ENCODE results near the gene SGCB. TPM values are rescaled to one million over a fixed set of nuclear protein-coding genes. Genes with fewer than 3 reads are reported as not detected.

SGCB gene
- total RNA-seq, 1 donor from 2014 or later, result 29.9 TPM

DNA sequence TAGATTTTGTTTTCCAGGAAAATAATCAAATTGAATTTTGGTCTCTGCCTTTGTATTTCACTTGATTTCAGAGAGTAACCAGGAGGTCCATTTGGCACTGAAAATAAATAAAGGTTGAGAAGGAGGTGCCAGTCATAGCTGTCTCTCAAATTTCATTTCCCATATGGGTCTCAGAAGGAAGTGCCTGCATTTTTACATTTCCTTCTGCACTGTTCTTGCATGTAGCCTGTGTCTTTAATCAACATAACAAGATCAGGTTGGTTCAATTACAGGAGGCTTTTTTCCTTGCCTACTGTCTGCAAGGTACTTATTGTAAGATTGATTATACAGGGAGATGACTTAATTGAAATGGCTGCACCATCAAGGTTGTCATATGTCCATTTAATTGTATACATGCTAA lies 33.7 kb downstream of the SGCB start:
- Mint-ChIP-seq H3K27ac (ENCODE audit: unreplicated experiment) (no peak overlapping the region), H3K36me3 (ENCODE audit: low read depth) (peaks cover 3% of the 10 kb centered on the region), H3K4me1 (no peaks in the 10 kb centered on the region), H3K9me3 (peaks cover 1% of the 10 kb centered on the region), H3K27me3 (ENCODE audit: low read depth) (no peaks in the 10 kb centered on the region), H3K4me3 (no peak overlapping the region)
- no peak for DNase-seq (ENCODE audit: low read depth, low spot score)
- no peak for TF ChIP-seq CTCF (conservative IDR thresholded peaks at IDR 0.05)

GRCh38 chr4:52001616-52002015 lies 36.5 kb downstream of the SGCB start:
- no peak for TF ChIP-seq CTCF (conservative IDR thresholded peaks at IDR 0.05)
- no peak overlapping the region for H3K4me3 Mint-ChIP-seq
- no peaks in the 10 kb centered on the region for H3K4me1 Mint-ChIP-seq
- H3K27ac Mint-ChIP-seq (ENCODE audit: unreplicated experiment), result no peak overlapping the region
- no peaks in the 10 kb centered on the region for H3K9me3 Mint-ChIP-seq
- no peaks in the 10 kb centered on the region for H3K27me3 Mint-ChIP-seq (ENCODE audit: low read depth)
- peaks cover 3% of the 10 kb centered on the region for H3K36me3 Mint-ChIP-seq (ENCODE audit: low read depth)
- no peak for DNase-seq (ENCODE audit: low read depth, low spot score)

DNA sequence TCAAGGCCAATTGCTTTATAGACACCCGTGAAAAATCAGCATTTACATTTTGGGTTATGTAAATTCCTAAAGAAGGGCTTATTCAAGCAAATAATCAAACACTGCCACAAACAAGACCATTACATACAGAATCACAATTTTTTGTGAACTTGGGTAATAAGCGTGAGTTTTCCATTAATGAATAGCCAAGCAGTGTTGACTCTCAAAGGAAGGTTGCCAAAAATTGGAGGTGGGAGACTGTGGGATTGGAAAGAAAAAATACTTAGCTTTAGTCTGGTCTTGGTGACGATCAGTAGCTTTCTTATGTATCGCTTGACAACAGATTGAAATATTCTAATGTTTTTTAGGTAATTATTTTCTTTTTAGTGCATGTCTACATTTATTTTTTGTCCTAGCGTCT lies 38.8 kb downstream of the SGCB start:
- Mint-ChIP-seq H3K9me3 (no peaks in the 10 kb centered on the region), H3K27ac (ENCODE audit: unreplicated experiment) (no peak overlapping the region)

DNA sequence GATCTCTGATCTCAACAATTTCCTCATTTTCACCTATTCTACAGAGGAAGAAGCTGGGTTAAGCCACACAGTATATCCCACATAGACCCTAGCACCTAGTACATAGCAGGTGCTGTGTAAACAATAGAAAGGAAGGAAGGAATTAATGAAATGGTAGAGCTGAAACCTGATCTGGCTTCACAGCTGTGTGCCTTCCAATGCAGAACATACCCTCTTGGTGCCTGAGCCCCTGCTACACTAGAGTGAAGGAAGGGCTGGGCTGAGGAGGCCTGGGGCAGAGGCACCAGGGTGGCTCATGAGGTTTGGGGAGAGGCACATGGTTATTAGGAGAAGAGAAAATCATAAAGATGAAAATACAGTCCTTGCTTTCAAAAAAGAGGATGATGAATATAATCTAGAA lies 39.3 kb downstream of the SGCB start:
- Mint-ChIP-seq H3K9me3 (no peaks in the 10 kb centered on the region), H3K27me3 (ENCODE audit: low read depth) (no peaks in the 10 kb centered on the region), H3K4me1 (no peaks in the 10 kb centered on the region), H3K27ac (ENCODE audit: unreplicated experiment) (peak overlapping the region; percentile 32), H3K36me3 (ENCODE audit: low read depth) (no peaks in the 10 kb centered on the region), H3K4me3 (no peak overlapping the region)
- no peak for TF ChIP-seq CTCF (conservative IDR thresholded peaks at IDR 0.05)
- DNase-seq (ENCODE audit: low read depth, low spot score), result no peak

More for the DNA sequence above, 38.8 kb downstream of the SGCB start:
- Mint-ChIP-seq H3K27me3 (ENCODE audit: low read depth) (no peaks in the 10 kb centered on the region), H3K36me3 (ENCODE audit: low read depth) (no peaks in the 10 kb centered on the region), H3K4me3 (no peak overlapping the region), H3K4me1 (no peaks in the 10 kb centered on the region)
- no peak for DNase-seq (ENCODE audit: low read depth, low spot score)
- TF ChIP-seq CTCF (conservative IDR thresholded peaks at IDR 0.05), result no peak

DNA sequence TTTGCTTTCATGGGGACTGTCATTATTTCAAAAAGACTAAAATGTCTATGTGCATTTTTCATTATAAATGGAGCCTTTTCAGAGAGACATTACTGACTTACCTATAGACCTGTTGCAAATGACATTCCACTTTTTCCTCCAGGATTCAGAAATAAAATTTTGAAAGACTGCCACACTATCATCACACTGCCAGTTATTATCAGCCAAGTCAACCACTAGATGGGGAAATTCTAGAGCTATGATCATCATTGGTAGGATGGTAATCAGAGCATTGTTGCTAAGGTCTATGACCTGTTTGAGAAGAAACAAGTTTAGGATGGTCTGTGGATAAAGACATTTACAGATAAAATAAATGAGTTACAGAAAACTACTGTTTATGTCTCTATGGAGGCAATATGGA lies 40.5 kb downstream of the SGCB start:
- no peak for TF ChIP-seq CTCF (conservative IDR thresholded peaks at IDR 0.05)
- DNase-seq (ENCODE audit: low read depth, low spot score), result no peak
- Mint-ChIP-seq H3K27ac (ENCODE audit: unreplicated experiment) (no peak overlapping the region), H3K4me1 (no peaks in the 10 kb centered on the region), H3K9me3 (peaks cover 2% of the 10 kb centered on the region), H3K36me3 (ENCODE audit: low read depth) (peaks cover 3% of the 10 kb centered on the region), H3K4me3 (no peak overlapping the region), H3K27me3 (ENCODE audit: low read depth) (no peaks in the 10 kb centered on the region)

Data from neural crest cell (in vitro differentiated cells).